ENCODE data around the gene PPP1R14B.

The PPP1R14B gene

DNA sequence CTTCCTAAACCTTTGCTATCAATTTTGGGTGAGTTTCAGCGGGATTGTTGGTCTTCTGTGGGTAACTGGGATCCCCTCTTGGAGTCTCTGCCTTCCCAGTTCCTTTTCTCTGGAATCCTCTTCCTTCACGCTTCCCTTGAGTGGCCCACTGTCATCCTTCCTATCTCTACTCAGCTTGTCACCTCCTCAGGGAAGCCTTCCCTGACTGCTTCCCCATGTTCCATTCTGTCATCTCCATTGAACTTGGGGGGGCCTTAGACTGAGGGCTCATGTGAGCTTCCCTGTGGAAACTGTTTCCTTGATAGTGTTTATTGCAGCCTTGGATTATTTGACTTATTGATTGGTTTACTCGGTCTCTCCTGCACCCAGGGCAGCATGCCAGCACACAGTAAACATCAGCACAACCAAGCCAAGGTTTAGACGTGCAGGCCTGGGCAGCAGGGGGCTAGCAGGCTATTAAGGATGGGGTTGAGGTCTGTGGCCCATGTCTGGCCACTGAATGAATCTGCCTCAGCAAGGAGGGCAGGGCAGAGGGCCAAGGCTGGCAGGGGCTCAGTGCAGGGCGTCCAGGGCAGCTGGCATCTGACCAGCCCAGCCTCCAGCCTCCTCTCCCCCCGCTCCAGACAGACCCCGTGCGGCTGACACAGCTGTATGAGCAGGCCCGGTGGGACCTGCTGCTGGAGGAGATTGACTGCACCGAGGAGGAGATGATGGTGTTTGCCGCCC, 28.0 kb downstream of the PPP1R14B start:
- in situ Hi-C loops (cut with MboI; ENCODE audit: low sequenced_read_pairs): no loop called here

- in situ Hi-C loops (cut with MboI; ENCODE audit: low sequenced_read_pairs): no loop called here
These were observed 29.9 kb downstream of the PPP1R14B start for GRCh38 chr11:64216879-64217278.

- in situ Hi-C loops (cut with MboI; ENCODE audit: low sequenced_read_pairs): no loop called here
These were observed 35.4 kb downstream of the PPP1R14B start for GRCh38 chr11:64211181-64211872.

GRCh38 chr11:64210301-64211020, 36.3 kb downstream of the PPP1R14B start:
- in situ Hi-C loops (cut with MboI; ENCODE audit: low sequenced_read_pairs): no loop called here

DNA sequence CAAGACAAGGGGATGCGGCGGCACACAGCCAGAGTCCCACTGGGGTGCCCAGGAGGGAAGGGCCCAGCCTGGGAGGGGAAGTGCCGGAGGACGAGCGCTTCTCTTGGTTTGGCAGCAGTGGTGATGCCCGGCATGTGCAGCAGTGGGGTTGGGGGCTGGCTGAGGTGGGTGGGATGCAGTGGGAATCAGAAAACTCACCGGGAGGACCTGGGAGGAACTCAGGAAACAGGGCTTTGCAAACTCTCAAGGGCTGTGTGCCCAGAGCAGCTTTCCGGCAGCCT, 37.2 kb downstream of the PPP1R14B start:
- in situ Hi-C loops (cut with MboI; ENCODE audit: low sequenced_read_pairs): no loop called here

GRCh38 chr11:64208796-64209562, 37.8 kb downstream of the PPP1R14B start:
- in situ Hi-C loops (cut with MboI; ENCODE audit: low sequenced_read_pairs): no loop called here

DNA sequence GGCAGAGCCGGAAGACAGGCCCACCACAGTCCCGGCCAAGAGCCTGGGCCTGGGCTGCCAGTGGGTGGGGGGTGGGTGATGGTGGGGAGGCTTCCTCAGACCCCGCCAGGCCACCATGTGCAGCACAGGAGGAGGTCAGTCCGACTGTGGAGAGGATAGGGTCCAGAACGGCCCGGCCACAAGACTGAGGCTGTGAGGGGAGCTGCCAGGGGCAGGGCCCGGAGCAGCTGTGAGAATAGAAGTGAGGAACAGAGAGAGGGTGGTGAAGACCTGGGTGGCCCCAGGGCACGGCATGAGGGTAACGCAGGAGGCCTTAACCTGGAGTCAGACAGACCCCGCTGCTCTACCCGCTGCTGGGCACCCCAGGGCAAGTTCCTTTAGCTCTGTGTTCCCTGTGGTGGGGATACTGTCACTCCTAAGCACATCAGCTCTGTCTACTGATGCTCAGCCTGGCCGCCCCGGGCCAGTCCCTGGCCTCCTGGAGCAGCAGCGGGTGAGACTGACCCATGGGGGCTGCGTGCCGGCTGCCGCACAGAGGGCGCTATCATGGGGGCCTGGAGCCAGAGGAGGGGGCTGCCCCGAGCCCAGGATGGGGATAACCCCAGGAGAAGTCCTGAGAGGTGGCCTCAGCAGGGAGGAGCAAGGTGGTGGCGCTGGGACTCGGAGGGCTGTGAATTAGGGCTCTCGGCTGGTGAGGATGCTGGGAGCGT, 38.5 kb downstream of the PPP1R14B start:
- in situ Hi-C loops (cut with MboI; ENCODE audit: low sequenced_read_pairs): no loop called here

- in situ Hi-C loops (cut with MboI; ENCODE audit: low sequenced_read_pairs): no loop called here
These were observed 39.3 kb downstream of the PPP1R14B start for GRCh38 chr11:64207256-64208085.

DNA sequence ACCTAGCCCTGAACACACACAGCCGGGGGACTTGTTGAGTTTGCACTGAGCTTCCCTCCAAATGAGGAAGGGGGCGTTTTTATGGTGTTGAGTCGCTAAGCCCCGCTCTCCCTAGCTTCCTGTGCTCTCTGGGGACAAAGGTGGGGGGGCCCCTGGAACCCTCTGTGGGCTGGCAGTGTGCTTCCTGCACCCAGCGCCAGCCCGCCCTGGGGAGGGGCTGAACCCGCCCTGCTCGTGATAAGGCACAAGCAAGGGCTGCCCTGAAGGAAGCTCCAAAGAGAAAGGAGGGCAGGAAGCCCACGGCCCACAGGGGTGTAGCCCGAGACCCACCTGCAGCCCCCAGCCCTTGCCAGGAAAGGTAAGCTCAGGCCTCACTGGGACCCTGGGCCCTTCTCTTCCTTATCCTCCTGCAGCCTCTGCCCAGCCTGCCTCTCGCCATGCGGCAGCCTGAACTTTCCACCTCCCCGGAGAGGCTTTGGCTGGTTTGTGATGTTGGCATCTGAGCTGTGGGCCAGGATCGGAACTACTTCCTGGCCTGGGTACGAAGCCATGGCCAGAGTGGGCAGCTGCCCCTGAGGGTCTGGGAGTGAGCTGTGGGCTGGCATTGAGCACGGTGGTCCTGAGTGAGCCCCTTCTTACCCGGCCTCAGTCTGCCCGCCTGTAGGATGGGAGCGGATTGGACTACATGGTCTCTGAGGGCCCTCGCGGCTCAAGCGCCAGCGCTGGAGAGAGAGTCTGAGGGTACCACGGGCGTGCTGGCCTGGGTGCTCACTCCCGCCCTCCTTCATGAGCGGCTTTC, 40.1 kb downstream of the PPP1R14B start, which contains the start of gene FERMT3:
TSS of gene FERMT3 (plus strand) at position 265 of the 799 bp plus-strand sequence. CDS start 644 bp downstream, outside the sequence.
- in situ Hi-C loops (cut with MboI; ENCODE audit: low sequenced_read_pairs): no loop called here

GRCh38 chr11:64204464-64204989, 42.2 kb downstream of the PPP1R14B start:
- in situ Hi-C loops (cut with MboI; ENCODE audit: low sequenced_read_pairs): no loop called here

- in situ Hi-C loops (cut with MboI; ENCODE audit: low sequenced_read_pairs): no loop called here
These were observed 42.7 kb downstream of the PPP1R14B start for GRCh38 chr11:64204080-64204440.

DNA sequence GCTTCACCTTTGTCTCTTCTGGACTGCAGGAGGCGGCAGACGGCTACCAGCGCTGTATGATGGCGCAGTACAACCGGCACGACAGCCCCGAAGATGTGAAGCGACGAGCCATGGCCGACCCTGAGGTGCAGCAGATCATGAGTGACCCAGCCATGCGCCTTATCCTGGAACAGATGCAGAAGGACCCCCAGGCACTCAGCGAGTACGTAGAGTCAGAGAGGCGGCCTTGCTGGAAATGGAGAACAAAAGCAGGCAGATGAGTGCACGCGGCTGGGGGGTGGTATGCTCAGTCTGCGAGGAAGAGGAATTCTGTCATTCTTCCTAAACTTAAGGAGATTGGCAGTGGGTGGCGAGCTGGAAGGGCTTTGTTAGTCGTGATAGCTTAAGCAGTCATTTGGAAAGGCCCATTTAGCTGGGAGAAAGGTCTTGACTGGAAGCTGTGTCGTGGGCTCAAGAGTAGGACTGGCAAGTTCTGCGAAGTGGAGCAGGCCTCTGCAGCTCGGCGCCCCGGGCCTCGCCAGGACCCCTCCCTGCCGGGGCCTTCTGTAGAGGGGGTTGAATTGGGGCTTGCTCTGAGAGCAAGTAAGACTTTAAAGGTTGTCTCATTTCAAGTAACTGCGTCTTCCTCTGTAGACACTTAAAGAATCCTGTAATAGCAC, 43.2 kb downstream of the PPP1R14B start:
- in situ Hi-C loops (cut with MboI; ENCODE audit: low sequenced_read_pairs): no loop called here

DNA sequence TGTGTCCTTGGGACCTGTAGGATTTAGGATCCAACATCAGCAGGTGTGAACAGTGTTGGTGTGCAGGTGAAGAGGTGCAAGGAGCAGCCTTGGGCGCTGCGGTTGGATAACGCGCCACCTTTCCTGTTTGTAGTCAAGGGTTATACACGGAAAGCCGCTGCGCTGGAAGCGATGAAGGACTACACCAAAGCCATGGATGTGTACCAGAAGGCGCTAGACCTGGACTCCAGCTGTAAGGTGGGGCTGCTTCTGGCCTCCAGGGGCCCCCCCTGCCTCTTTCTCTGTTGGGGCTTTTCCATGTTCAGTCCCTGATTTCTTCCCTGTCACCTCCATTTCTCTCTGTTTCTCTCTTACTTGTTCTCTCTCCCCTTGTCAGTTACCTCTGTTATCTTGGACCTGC, 43.8 kb downstream of the PPP1R14B start:
- in situ Hi-C loops (cut with MboI; ENCODE audit: low sequenced_read_pairs): no loop called here

- in situ Hi-C loops (cut with MboI; ENCODE audit: low sequenced_read_pairs): no loop called here
These were observed 45.2 kb downstream of the PPP1R14B start for GRCh38 chr11:64201543-64201942.

- in situ Hi-C loops (cut with MboI; ENCODE audit: low sequenced_read_pairs): no loop called here
These were observed 48.2 kb downstream of the PPP1R14B start for GRCh38 chr11:64198511-64198910.

DNA sequence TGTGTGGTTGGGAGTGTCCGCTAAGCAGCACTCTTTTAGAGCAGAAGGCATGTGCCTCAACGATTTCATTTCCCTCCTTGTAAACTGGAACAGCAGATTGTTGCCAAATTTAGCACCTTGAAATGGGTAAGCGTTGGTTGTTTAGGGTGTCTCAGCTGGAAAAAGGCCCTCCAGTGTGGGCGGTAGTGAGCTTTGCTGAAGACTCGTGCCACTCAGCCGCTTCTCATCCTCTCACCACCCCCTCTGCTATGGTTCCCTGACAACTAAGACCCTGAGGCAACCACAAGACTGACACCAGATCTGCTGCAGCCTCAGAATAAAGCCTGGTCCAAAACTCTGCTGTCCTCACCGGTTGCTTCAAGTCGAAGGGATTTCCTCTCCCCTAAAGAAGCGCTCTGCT, 50.1 kb downstream of the PPP1R14B start:
- in situ Hi-C loops (cut with MboI; ENCODE audit: low sequenced_read_pairs): no loop called here

Measured in HL-60/S4 (cell line).